Measurements from ENCODE around the gene KDM4E.

Gene KDM4E

GRCh38 chr11:95054356-95054755 lies 29.3 kb downstream of the KDM4E start:
- no peak for TF ChIP-seq CTCF (conservative IDR thresholded peaks at IDR 0.05)
- H3K27ac ChIP-seq = no peak overlapping the region

GRCh38 chr11:95055283-95055897 lies 30.3 kb downstream of the KDM4E start:
- TF ChIP-seq CTCF (conservative IDR thresholded peaks at IDR 0.05) = no peak

GRCh38 chr11:95057959-95058358 lies 32.9 kb downstream of the KDM4E start:
- H3K27ac ChIP-seq = no peak overlapping the region
- no peak for TF ChIP-seq CTCF (conservative IDR thresholded peaks at IDR 0.05)

More at GRCh38 chr11:95055283-95055897, 30.3 kb downstream of the KDM4E start:
- no peak overlapping the region for H3K27ac ChIP-seq

- no peak for TF ChIP-seq CTCF (conservative IDR thresholded peaks at IDR 0.05)
- no peak overlapping the region for H3K27ac ChIP-seq
Measured at GRCh38 chr11:95058621-95059020, 33.6 kb downstream of the KDM4E start.

- H3K27ac ChIP-seq = no peak overlapping the region
- TF ChIP-seq CTCF (conservative IDR thresholded peaks at IDR 0.05) = no peak
Measured at GRCh38 chr11:95059046-95059445, 34.0 kb downstream of the KDM4E start.

- no peak overlapping the region for H3K27ac ChIP-seq
- TF ChIP-seq CTCF (conservative IDR thresholded peaks at IDR 0.05) = no peak
Measured at GRCh38 chr11:95065336-95065735, 40.3 kb downstream of the KDM4E start.

GRCh38 chr11:95066716-95067038 lies 41.6 kb downstream of the KDM4E start, which contains the start of gene SRSF8:
SRSF8 (plus strand) TSS chr11:95066919; CDS start chr11:95067227, 308 bp downstream.
- H3K27ac ChIP-seq = peak within 1 kb of the TSS; percentile 96
- TF ChIP-seq CTCF (conservative IDR thresholded peaks at IDR 0.05) = no peak

All from VCaP (cell line).